Upper lobe of left lung (tissue), 4 donors: ENCODE data around the gene PRXL2C.

Experiments used
- CTCF ChIP-seq, 6 experiments: fragments of 450-650 bp in 4 of 6; fragments of 200-600 bp in 2 of 6; sonication (generic) in 2 of 6; IDR thresholded peaks; one replicate each; pipeline ENCODE4 v1.5.1; 2016 to 2019; ENCODE audit warnings: antibody characterized with exemption in 6 of 6
- EP300 ChIP-seq, 4 donors: sonication (generic); formaldehyde crosslinking; IDR thresholded peaks; one replicate each; pipeline ENCODE4 v1.5.1; 2017; ENCODE audit warnings: antibody characterized with exemption in 4 of 4, control low read depth in 2 of 4
- POLR2A ChIP-seq, 4 donors: fragments of 450-650 bp; IDR thresholded peaks; one replicate each; pipeline ENCODE4 v1.5.1; 2016 to 2017; ENCODE audit warnings: antibody characterized with exemption in 4 of 4, mild to moderate bottlenecking in 2 of 4

- TF ChIP-seq CTCF (IDR thresholded peaks at IDR 0.05) (no peak), POLR2A (IDR thresholded peaks at IDR 0.05) (no peak), EP300 (IDR thresholded peaks at IDR 0.05) (no peak)
Observed at GRCh38 chr9:96615411-96615810, 39.7 kb downstream of the PRXL2C start.
